Spleen (tissue), 7 donors: Measurements from ENCODE around the gene HAGH.

Experiments used
- CTCF ChIP-seq, 11 experiments: fragments of 200-600 bp in 7 of 11; fragments of 450-650 bp in 4 of 11; sonication (generic) in 4 of 11; IDR thresholded peaks in 8 of 11; conservative IDR thresholded peaks in 3 of 11; 1 replicate in 7 of 11; 2 replicates in 4 of 11; pipeline versions ENCODE4 v1.4.0 to v1.8.0; 2016 to 2021; ENCODE audit warnings: antibody characterized with exemption in 11 of 11, inconsistent platforms in 4 of 11, mild to moderate bottlenecking in 1 of 11
- POLR2A ChIP-seq, 3 donors: fragments of 450-650 bp; IDR thresholded peaks; one replicate each; pipeline ENCODE4 v1.5.1; 2017; ENCODE audit warnings: antibody characterized with exemption in 3 of 3, mild to moderate bottlenecking in 1 of 3
- POLR2AphosphoS5 ChIP-seq, 3 donors: sonication (generic); formaldehyde crosslinking; IDR thresholded peaks; one replicate each; pipeline ENCODE4 v1.5.1; 2017; ENCODE audit warnings: antibody characterized with exemption in 3 of 3
- donor health status: DM: no; HTN: no; CAD: no; lungs with moderate emphysema.
- donor health status: DM: no; HTN: no; CAD: no.
- donor health status: DM: no; HTN: no; CAD: no.

GRCh38 chr16:1788708-1789100 is 37.9 kb downstream of the HAGH start:
- TF ChIP-seq CTCF (IDR thresholded peaks at IDR 0.05 in 8 of 11, conservative IDR thresholded peaks at IDR 0.05 in 3 of 11), result no peak
- TF ChIP-seq POLR2A (IDR thresholded peaks at IDR 0.05), result no peak
- TF ChIP-seq POLR2AphosphoS5 (IDR thresholded peaks at IDR 0.05), result no peak
